Measurements from ENCODE around the gene NAA30.

GRCh38 chr14:57461777-57462320, 71.5 kb downstream of the NAA30 start:
- TF ChIP-seq, protein P1, sequence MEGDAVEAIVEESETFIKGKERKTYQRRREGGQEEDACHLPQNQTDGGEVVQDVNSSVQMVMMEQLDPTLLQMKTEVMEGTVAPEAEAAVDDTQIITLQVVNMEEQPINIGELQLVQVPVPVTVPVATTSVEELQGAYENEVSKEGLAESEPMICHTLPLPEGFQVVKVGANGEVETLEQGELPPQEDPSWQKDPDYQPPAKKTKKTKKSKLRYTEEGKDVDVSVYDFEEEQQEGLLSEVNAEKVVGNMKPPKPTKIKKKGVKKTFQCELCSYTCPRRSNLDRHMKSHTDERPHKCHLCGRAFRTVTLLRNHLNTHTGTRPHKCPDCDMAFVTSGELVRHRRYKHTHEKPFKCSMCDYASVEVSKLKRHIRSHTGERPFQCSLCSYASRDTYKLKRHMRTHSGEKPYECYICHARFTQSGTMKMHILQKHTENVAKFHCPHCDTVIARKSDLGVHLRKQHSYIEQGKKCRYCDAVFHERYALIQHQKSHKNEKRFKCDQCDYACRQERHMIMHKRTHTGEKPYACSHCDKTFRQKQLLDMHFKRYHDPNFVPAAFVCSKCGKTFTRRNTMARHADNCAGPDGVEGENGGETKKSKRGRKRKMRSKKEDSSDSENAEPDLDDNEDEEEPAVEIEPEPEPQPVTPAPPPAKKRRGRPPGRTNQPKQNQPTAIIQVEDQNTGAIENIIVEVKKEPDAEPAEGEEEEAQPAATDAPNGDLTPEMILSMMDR (IDR thresholded peaks at IDR 0.05): no peak
- TF ChIP-seq POLR2A (IDR thresholded peaks at IDR 0.05): no peak
